H1 (cell line): ENCODE results near the gene GAS2. TPM values are rescaled to one million over a fixed set of nuclear protein-coding genes. Genes with fewer than 3 reads are reported as not detected.

Experiments
- CTCF ChIA-PET: fragments of 300-600 bp; sonication (Branson Sonifier 250); formaldehyde crosslinking; loops from one replicate; lab custom pipeline; 2021; ENCODE audit not compliant: partially characterized antibody; lab: Charles Lee
- POLR2A ChIA-PET: fragments of 300-600 bp; sonication (Branson Sonifier 250); formaldehyde crosslinking; loops from one replicate; lab custom pipeline; 2021; ENCODE audit warnings: inconsistent platforms; ENCODE audit not compliant: partially characterized antibody; lab: Charles Lee
- DNase-seq, 2 experiments: peaks; one replicate each; pipeline versions ENCODE4 v3.0.0 to v3.0.0-alpha.2; 2010 to 2022; ENCODE audit warnings: low spot score in 2 of 2, low read depth in 1 of 2, mixed read lengths in 1 of 2
- FAIRE-seq: peaks from 2 replicates; lab custom pipeline; 2011; peaks lifted over from hg19 to GRCh38; lab: Jason Lieb, UNC
- H2AFZ ChIP-seq: 2 replicates; pipeline ENCODE4 v1.8.1; 2012; ENCODE audit warnings: low read length, inconsistent platforms
- H2AK5ac ChIP-seq: 2 replicates; pipeline ENCODE4 v1.6.1; 2013; ENCODE audit warnings: low read depth, low read length
- H2BK120ac ChIP-seq: replicated peaks from 2 replicates; pipeline ENCODE3; 2013; ENCODE audit warnings: low read depth, low read length, inconsistent platforms
- H2BK12ac ChIP-seq: 2 replicates; pipeline ENCODE4 v1.6.1; 2013; ENCODE audit warnings: low read depth, low read length
- H2BK15ac ChIP-seq: 2 replicates; pipeline ENCODE4 v1.6.1; 2013; ENCODE audit warnings: low read length
- H2BK20ac ChIP-seq: 2 replicates; pipeline ENCODE4 v1.6.1; 2013; ENCODE audit warnings: low read length
- H2BK5ac ChIP-seq: 2 replicates; pipeline ENCODE4 v1.6.1; 2013; ENCODE audit warnings: low read depth, low read length
- H3K14ac ChIP-seq: 2 replicates; pipeline ENCODE4 v1.6.1; 2013; ENCODE audit warnings: inconsistent platforms; ENCODE audit not compliant: insufficient read length
- H3K18ac ChIP-seq: 2 replicates; pipeline ENCODE4 v1.6.1; 2013; ENCODE audit warnings: low read length; ENCODE audit errors: extremely low read depth
- H3K23ac ChIP-seq: 2 replicates; pipeline ENCODE4 v1.6.1; 2013; ENCODE audit warnings: inconsistent platforms; ENCODE audit not compliant: insufficient read length
- H3K23me2 ChIP-seq: 2 replicates; pipeline ENCODE4 v1.6.1; 2013; ENCODE audit warnings: low read depth, low read length
- H3K27ac ChIP-seq: 2 replicates; pipeline ENCODE4 v1.6.1; 2011; ENCODE audit warnings: low read depth, low read length, inconsistent platforms
- H3K27me3 ChIP-seq, 4 experiments: replicated peaks in 1 of 4; 1 replicate in 1 of 4; 2 replicates in 3 of 4; pipeline versions ENCODE4 v1.6.1 to v1.8.1; 2011 to 2013; ENCODE audit warnings: low read length in 3 of 4, mild to moderate bottlenecking in 3 of 4, inconsistent platforms in 2 of 4, mixed read lengths in 2 of 4, moderate library complexity in 1 of 4; ENCODE audit not compliant: control insufficient read depth in 3 of 4, insufficient read depth in 3 of 4; ENCODE audit errors: extremely low read depth in 1 of 4
- H3K36me3 ChIP-seq, 4 experiments: 2 replicates each; pipeline versions ENCODE4 v1.6.1 to v1.8.1; 2011 to 2013; ENCODE audit warnings: mild to moderate bottlenecking in 4 of 4, low read length in 3 of 4, moderate library complexity in 2 of 4, control low read depth in 1 of 4, inconsistent platforms in 1 of 4; ENCODE audit not compliant: insufficient read depth in 4 of 4, control insufficient read depth in 2 of 4
- H3K4ac ChIP-seq: replicated peaks from 2 replicates; pipeline ENCODE3; 2013; ENCODE audit warnings: low read length, low read depth, mixed read lengths, inconsistent platforms; ENCODE audit not compliant: insufficient read length
- H3K4me1 ChIP-seq, 4 experiments: replicated peaks in 1 of 4; 1 replicate in 1 of 4; 2 replicates in 3 of 4; pipeline versions ENCODE4 v1.6.1 to v1.8.1; 2011 to 2013; ENCODE audit warnings: low read length in 3 of 4, inconsistent platforms in 2 of 4, mixed read lengths in 1 of 4; ENCODE audit not compliant: insufficient read depth in 4 of 4, control insufficient read depth in 3 of 4
- H3K4me2 ChIP-seq, 2 experiments: 2 replicates each; pipeline versions ENCODE4 v1.6.1 to v1.8.1; 2011 to 2013; ENCODE audit warnings: low read depth in 2 of 2, low read length in 2 of 2, control low read depth in 1 of 2, inconsistent platforms in 1 of 2, mild to moderate bottlenecking in 1 of 2; ENCODE audit not compliant: insufficient read depth in 1 of 2
- H3K4me3 ChIP-seq, 4 experiments: fragments of 200-600, 300-600 bp in 1 of 4; sonication (generic), shearing (Covaris generic), sonication (Bioruptor Twin) in 1 of 4; 2 replicates each; pipeline versions ENCODE4 v1.5.1 to v1.8.1; 2011 to 2016; ENCODE audit warnings: low read length in 4 of 4, low read depth in 3 of 4, control low read depth in 2 of 4, inconsistent platforms in 2 of 4, mild to moderate bottlenecking in 2 of 4, mixed read lengths in 1 of 4, moderate library complexity in 1 of 4; ENCODE audit not compliant: insufficient read depth in 2 of 4; ENCODE audit errors: extremely low read depth in 1 of 4
- H3K56ac ChIP-seq: replicated peaks from 2 replicates; pipeline ENCODE3; 2013; ENCODE audit warnings: low read depth, mild to moderate bottlenecking, mixed read lengths, low read length, inconsistent platforms; ENCODE audit not compliant: insufficient read length
- H3K79me1 ChIP-seq: 2 replicates; pipeline ENCODE4 v1.6.1; 2013; ENCODE audit warnings: low read depth, low read length, control low read depth
- H3K79me2 ChIP-seq, 2 experiments: 2 replicates each; pipeline versions ENCODE4 v1.6.1 to v1.8.1; 2012 to 2013; ENCODE audit warnings: low read length in 2 of 2, mild to moderate bottlenecking in 2 of 2, inconsistent platforms in 1 of 2; ENCODE audit not compliant: insufficient read depth in 2 of 2, control insufficient read depth in 1 of 2
- H3K9ac ChIP-seq, 4 experiments: replicated peaks in 1 of 4; 1 replicate in 1 of 4; 2 replicates in 3 of 4; pipeline versions ENCODE4 v1.6.1 to v1.8.1; 2011 to 2013; ENCODE audit warnings: low read depth in 3 of 4, low read length in 3 of 4, control low read depth in 2 of 4, mild to moderate bottlenecking in 2 of 4, moderate library complexity in 2 of 4, inconsistent platforms in 1 of 4; ENCODE audit errors: extremely low read depth in 1 of 4
- H3K9me3 ChIP-seq, 2 experiments: 2 replicates each; pipeline versions ENCODE4 v1.6.1 to v1.8.1; 2012 to 2013; ENCODE audit warnings: mild to moderate bottlenecking in 2 of 2, moderate library complexity in 2 of 2, control low read depth in 1 of 2, inconsistent platforms in 1 of 2, low read depth in 1 of 2, low read length in 1 of 2, mixed read lengths in 1 of 2; ENCODE audit not compliant: insufficient read depth in 2 of 2
- H4K20me1 ChIP-seq, 2 experiments: replicated peaks in 1 of 2; 2 replicates each; pipeline versions ENCODE3 to v1.8.1; 2011 to 2013; ENCODE audit warnings: inconsistent platforms in 2 of 2, low read length in 2 of 2, mild to moderate bottlenecking in 1 of 2; ENCODE audit not compliant: insufficient read depth in 2 of 2, control insufficient read depth in 1 of 2
- H4K5ac ChIP-seq: 2 replicates; pipeline ENCODE4 v1.6.1; 2013; ENCODE audit warnings: low read length, low read depth, mixed read lengths, inconsistent platforms; ENCODE audit not compliant: insufficient read length
- H4K8ac ChIP-seq: 2 replicates; pipeline ENCODE4 v1.8.0; 2013; ENCODE audit warnings: mild to moderate bottlenecking, moderate library complexity, low read length, inconsistent platforms; ENCODE audit not compliant: insufficient read depth; ENCODE audit errors: extremely low read depth
- H4K91ac ChIP-seq: replicated peaks from 2 replicates; pipeline ENCODE3; 2013; ENCODE audit warnings: low read length, mixed read lengths, inconsistent platforms; ENCODE audit not compliant: insufficient read length
- ASH2L ChIP-seq: fragments of 200-600, 300-600 bp; sonication (generic); IDR thresholded peaks from one replicate; pipeline ENCODE4 v1.7.1; 2017; ENCODE audit warnings: low read length
- BACH1 ChIP-seq: IDR thresholded peaks from 2 replicates; pipeline ENCODE4 v1.6.1; 2012; ENCODE audit warnings: low read length, improper control_type of control experiment
- CBX8 ChIP-seq: fragments of 300-800, 300-1000 bp; sonication (generic); IDR thresholded peaks from 2 replicates; pipeline ENCODE4 v1.7.1; 2016; ENCODE audit warnings: low read depth, low read length, borderline replicate concordance
- CREB1 ChIP-seq: IDR thresholded peaks from 2 replicates; pipeline ENCODE4 v1.6.1; 2012; ENCODE audit warnings: inconsistent platforms
- GABPA ChIP-seq: IDR thresholded peaks from 2 replicates; pipeline ENCODE4 v1.6.1; 2011; ENCODE audit warnings: mild to moderate bottlenecking, low read length, moderate library complexity, borderline replicate concordance; ENCODE audit not compliant: insufficient read depth
- HDAC2 ChIP-seq, 2 experiments: fragments of 300-600 bp in 1 of 2; sonication (generic) in 1 of 2; IDR thresholded peaks; 2 replicates each; pipeline ENCODE4 v1.6.1; 2011 to 2012; ENCODE audit warnings: low read depth in 2 of 2, low read length in 2 of 2, mild to moderate bottlenecking in 2 of 2, moderate library complexity in 2 of 2, borderline replicate concordance in 1 of 2, inconsistent platforms in 1 of 2
- KDM4A ChIP-seq: IDR thresholded peaks from one replicate; pipeline ENCODE4 v1.7.1; 2012; ENCODE audit warnings: low read depth, mild to moderate bottlenecking, moderate library complexity, low read length, inconsistent platforms; ENCODE audit not compliant: severe bottlenecking
- MAFK ChIP-seq: IDR thresholded peaks from 2 replicates; pipeline ENCODE4 v1.6.1; 2012; ENCODE audit warnings: low read depth, mild to moderate bottlenecking, improper control_type of control experiment, low read length
- NANOG ChIP-seq: IDR thresholded peaks from 2 replicates; pipeline ENCODE4 v1.6.1; 2011; ENCODE audit warnings: low read length, low read depth, mild to moderate bottlenecking, inconsistent platforms; ENCODE audit not compliant: insufficient read depth, poor library complexity, severe bottlenecking
- POU5F1 ChIP-seq: IDR thresholded peaks from 2 replicates; pipeline ENCODE4 v1.6.1; 2011; ENCODE audit warnings: low read depth, mild to moderate bottlenecking, low read length, moderate library complexity
- RFX5 ChIP-seq: IDR thresholded peaks from 2 replicates; pipeline ENCODE4 v1.6.1; 2011; ENCODE audit warnings: low read depth, low read length, improper control_type of control experiment, borderline replicate concordance
- RNF2 ChIP-seq: fragments of 200-900, 300-1000 bp; sonication (generic); IDR thresholded peaks from 2 replicates; pipeline ENCODE4 v1.7.1; 2016; ENCODE audit warnings: borderline replicate concordance, low read depth, mild to moderate bottlenecking, antibody characterized with exemption, low read length; ENCODE audit not compliant: poor library complexity, severe bottlenecking; ENCODE audit errors: missing control alignments
- SRF ChIP-seq: IDR thresholded peaks from 2 replicates; pipeline ENCODE4 v1.6.1; 2011; ENCODE audit warnings: mild to moderate bottlenecking, low read depth, low read length, moderate library complexity
- SUZ12 ChIP-seq: fragments of 200-600 bp; sonication (generic); IDR thresholded peaks from 2 replicates; pipeline ENCODE4 v1.6.1; 2012; ENCODE audit warnings: mild to moderate bottlenecking, inconsistent platforms, low read length, moderate library complexity, mixed read lengths
- WGBS, 2 experiments: shearing (Covaris generic) in 1 of 2; methylation state at CpG; one replicate each; pipeline versions ENCODE4 v1.1.6 to v1.1.7; 2013 to 2015; ENCODE audit warnings: low lambda C conversion rate in 2 of 2, mixed read lengths in 2 of 2, inconsistent platforms in 1 of 2, low coverage in 1 of 2, missing lambda C conversion rate in 1 of 2; ENCODE audit not compliant: insufficient replicate concordance in 2 of 2, insufficient coverage in 1 of 2, insufficient read length in 1 of 2; ENCODE audit errors: extremely low coverage in 1 of 2, missing lambda C conversion rate in 1 of 2; 5-methylcytosine and 5-hydroxymethylcytosine counted together
- polyA plus RNA-seq, 7 experiments: library from polyadenylated mRNA; depleted of rRNA in 3 of 7; stranded (reverse) in 5 of 7; unstranded in 2 of 7; fragments of >200 nt in 5 of 7; fragments of 200-250 nt in 2 of 7; gene quantifications; 1 replicate in 5 of 7; 2 replicates in 1 of 7; 4 replicates in 1 of 7; pipeline versions ENCODE4 v1.2.1 to v1.2.3, GENCODE V29; 2011 to 2013; ENCODE audit warnings: missing spikeins in 2 of 7, mixed read lengths in 2 of 7
- total RNA-seq: library from RNA; stranded (reverse); fragmentation: NEBNext Ultra II Directional; extraction: Animal tissue kit (Norgen Biotek cat#: 25700); gene quantifications from 2 replicates; pipeline ENCODE4 v1.2.1, GENCODE V29; 2021

The GAS2 gene
- total and polyA plus RNA-seq, 2 of the 8 experiments (the other 6 are each of a cell fraction or from before 2014, with no cell fraction given), result 0.70 to 1.7 TPM

DNA sequence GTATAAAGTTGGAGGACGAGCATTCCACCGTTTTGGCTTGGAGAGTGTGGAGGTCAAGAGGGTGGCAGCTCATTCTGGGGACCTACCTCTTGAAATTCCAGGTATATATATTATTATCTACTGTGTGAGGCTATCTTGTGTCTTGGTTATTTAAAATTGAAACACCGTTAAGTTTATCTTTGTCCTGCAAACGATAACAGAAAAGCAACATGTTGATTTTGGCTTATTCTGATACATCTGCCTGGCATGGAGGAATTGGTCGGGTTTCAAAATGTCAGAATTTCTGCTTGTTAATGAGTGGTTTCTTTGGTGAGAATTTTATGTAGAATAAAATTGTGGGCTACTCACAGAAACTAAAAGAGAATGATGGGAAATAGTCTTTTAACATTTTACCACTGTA, 108.8 kb downstream of the GAS2 start:
- no peaks in the 10 kb centered on the region for H3K79me2 ChIP-seq
- no peak overlapping the region for H3K4me2 ChIP-seq
- no peak overlapping the region for H2AK5ac ChIP-seq
- H2BK12ac ChIP-seq, result no peak overlapping the region
- H4K20me1 ChIP-seq, result no peaks in the 10 kb centered on the region
- H3K36me3 ChIP-seq, result no peaks in the 10 kb centered on the region
- H3K23me2 ChIP-seq, result no peaks in the 10 kb centered on the region
- no peak overlapping the region for H4K5ac ChIP-seq
- no peak overlapping the region for H3K9ac ChIP-seq
- no peak overlapping the region for H3K23ac ChIP-seq
- H3K27ac ChIP-seq, result no peak overlapping the region
- ChIA-PET POLR2A (no interaction called here), CTCF (interaction anchor here (0.6 to 0.7 kb wide), 2 partner anchors 12 to 54 kb away, joined by 3 read pairs; no protein-coding TSS in a partner anchor)
- no peak overlapping the region for H3K4ac ChIP-seq
- H2AFZ ChIP-seq, result no peak overlapping the region
- H2BK15ac ChIP-seq, result no peak overlapping the region
- no peaks in the 10 kb centered on the region for H3K79me1 ChIP-seq
- DNase-seq, result no peak
- H3K14ac ChIP-seq, result no peak overlapping the region
- no peak overlapping the region for H4K8ac ChIP-seq
- H3K4me1 ChIP-seq, result no peaks in the 10 kb centered on the region
- no peak overlapping the region for H3K18ac ChIP-seq
- H2BK5ac ChIP-seq, result no peak overlapping the region
- 86% methylated on average over 5 of the region's 5 CpGs; no CpG with 5 or more reads in 1 of the 2 experiments for WGBS, 2 experiments
- FAIRE-seq, result no peak
- H2BK20ac ChIP-seq, result no peak overlapping the region
- H3K9me3 ChIP-seq, result no peaks in the 10 kb centered on the region
- H3K4me3 ChIP-seq, result no peak overlapping the region
- H3K56ac ChIP-seq, result no peak overlapping the region
- no peak overlapping the region for H4K91ac ChIP-seq
- no peak overlapping the region for H2BK120ac ChIP-seq
- no peaks in the 10 kb centered on the region for H3K27me3 ChIP-seq
- TF ChIP-seq SRF, result no peak
- no peak for TF ChIP-seq NANOG
- no peak for TF ChIP-seq BACH1
- no peak for TF ChIP-seq KDM4A
- TF ChIP-seq RNF2, result no peak
- no peak for TF ChIP-seq SUZ12
- TF ChIP-seq GABPA, result no peak
- no peak for TF ChIP-seq MAFK
- no peak for TF ChIP-seq ASH2L
- no peak for TF ChIP-seq POU5F1
- no peak for TF ChIP-seq RFX5
- TF ChIP-seq CBX8, result no peak
- no peak for TF ChIP-seq CREB1
- TF ChIP-seq HDAC2 (IDR thresholded peaks at IDR 0.05; ENCODE audit: borderline replicate concordance in 1 of 2, low read depth in 2 of 2, low read length in 2 of 2), result no peak
